OCI-LY7 (cell line): ENCODE measurements around the gene NR3C1. TPM values are rescaled to one million over a fixed set of nuclear protein-coding genes. Genes with fewer than 3 reads are reported as not detected.

ENCODE experiments used
- BruUV-seq: library from RNA; stranded (reverse); fragments of 400-500 nt; replicated peaks from 2 replicates; lab custom pipeline; 2021; lab: Mats Ljungman, UMichigan
- CTCF ChIA-PET: fragments of 300-600 bp; sonication (Branson Sonifier 250); formaldehyde crosslinking; loops from one replicate; lab custom pipeline; 2022; ENCODE audit warnings: antibody characterized with exemption; ENCODE audit not compliant: unreplicated experiment; lab: Charles Lee
- POLR2A ChIA-PET: fragments of 300-600 bp; sonication (Branson Sonifier 250); formaldehyde crosslinking; loops from one replicate; lab custom pipeline; 2022; ENCODE audit warnings: antibody characterized with exemption; lab: Charles Lee
- DNase-seq: peaks from one replicate; pipeline ENCODE4 v3.0.0-alpha.2; 2015; ENCODE audit warnings: low spot score
- H2AFZ ChIP-seq: fragments of 200-600 bp; sonication (generic), shearing (Covaris generic); 2 replicates; pipeline ENCODE4 v1.6.1; 2014; ENCODE audit warnings: mild to moderate bottlenecking, antibody characterized with exemption, low read length, moderate library complexity
- H3K27ac ChIP-seq: fragments of 200-600 bp; sonication (generic); 2 replicates; pipeline ENCODE4 v1.5.1; 2014; ENCODE audit warnings: mixed run types, low read depth, mild to moderate bottlenecking, moderate library complexity, low read length, inconsistent platforms; ENCODE audit not compliant: poor library complexity, severe bottlenecking
- H3K36me3 ChIP-seq: fragments of 200-600 bp; sonication (generic); 2 replicates; pipeline ENCODE4 v1.6.1; 2014; ENCODE audit warnings: mild to moderate bottlenecking, antibody characterized with exemption, low read length, moderate library complexity, mixed read lengths; ENCODE audit not compliant: insufficient read depth
- H3K4me1 ChIP-seq: fragments of 200-600 bp; sonication (generic); 2 replicates; pipeline ENCODE4 v1.5.1; 2014; ENCODE audit warnings: mild to moderate bottlenecking, low read length; ENCODE audit not compliant: insufficient read depth, poor library complexity, severe bottlenecking
- H3K4me2 ChIP-seq: fragments of 200-600 bp; sonication (generic); 2 replicates; pipeline ENCODE4 v1.6.1; 2014; ENCODE audit warnings: mild to moderate bottlenecking, low read length
- H3K4me3 ChIP-seq: fragments of 200-600 bp; sonication (generic); 2 replicates; pipeline ENCODE4 v1.5.1; 2014; ENCODE audit warnings: mild to moderate bottlenecking, low read depth, low read length; ENCODE audit not compliant: poor library complexity, severe bottlenecking
- H3K79me2 ChIP-seq: fragments of 200-600 bp; sonication (generic); 2 replicates; pipeline ENCODE4 v1.6.1; 2016; ENCODE audit warnings: low read depth, mild to moderate bottlenecking, low read length, moderate library complexity, mixed read lengths; ENCODE audit not compliant: insufficient read depth
- H3K9me2 ChIP-seq: fragments of 200-600 bp; sonication (generic); 2 replicates; pipeline ENCODE4 v1.6.1; 2016; ENCODE audit warnings: mild to moderate bottlenecking, low read length, mixed read lengths; ENCODE audit not compliant: insufficient read depth
- H3K9me3 ChIP-seq: fragments of 200-600 bp; sonication (generic); 2 replicates; pipeline ENCODE4 v1.6.1; 2014; ENCODE audit warnings: mild to moderate bottlenecking, mixed run types, low read length, mixed read lengths
- H4K20me1 ChIP-seq: fragments of 200-600 bp; sonication (generic); 2 replicates; pipeline ENCODE4 v1.6.1; 2014; ENCODE audit warnings: mild to moderate bottlenecking, antibody characterized with exemption, low read length, moderate library complexity, mixed read lengths; ENCODE audit not compliant: insufficient read depth
- CTCF ChIP-seq: fragments of 200-600 bp; sonication (generic); conservative IDR thresholded peaks from 2 replicates; pipeline ENCODE4 v1.5.1; 2014; ENCODE audit warnings: mild to moderate bottlenecking, antibody characterized with exemption, low read length, moderate library complexity, mixed read lengths
- EZH2phosphoT487 ChIP-seq: fragments of 200-600 bp; sonication (generic); IDR thresholded peaks from 2 replicates; pipeline ENCODE4 v1.6.1; 2018; ENCODE audit warnings: low read depth, borderline replicate concordance, mild to moderate bottlenecking, mixed run types, antibody characterized with exemption, low read length, moderate library complexity, mixed read lengths
- intact Hi-C: fragments of 100-400 bp; cut with micrococcal nuclease; formaldehyde crosslinking; loops from one replicate; pipeline ENCODE4 v1.10.0; 2022; ENCODE audit not compliant: unreplicated experiment
- total RNA-seq, 2 experiments: library from RNA; depleted of rRNA in 1 of 2; stranded (reverse); fragments of >200 nt in 1 of 2; shearing (Covaris generic) in 1 of 2; gene quantifications; 2 replicates each; pipeline ENCODE4 v1.2.3, GENCODE V29; 2014 to 2022

The NR3C1 gene
- total RNA-seq, 2 experiments from 2014 or later = 45.6 to 106 TPM

DNA sequence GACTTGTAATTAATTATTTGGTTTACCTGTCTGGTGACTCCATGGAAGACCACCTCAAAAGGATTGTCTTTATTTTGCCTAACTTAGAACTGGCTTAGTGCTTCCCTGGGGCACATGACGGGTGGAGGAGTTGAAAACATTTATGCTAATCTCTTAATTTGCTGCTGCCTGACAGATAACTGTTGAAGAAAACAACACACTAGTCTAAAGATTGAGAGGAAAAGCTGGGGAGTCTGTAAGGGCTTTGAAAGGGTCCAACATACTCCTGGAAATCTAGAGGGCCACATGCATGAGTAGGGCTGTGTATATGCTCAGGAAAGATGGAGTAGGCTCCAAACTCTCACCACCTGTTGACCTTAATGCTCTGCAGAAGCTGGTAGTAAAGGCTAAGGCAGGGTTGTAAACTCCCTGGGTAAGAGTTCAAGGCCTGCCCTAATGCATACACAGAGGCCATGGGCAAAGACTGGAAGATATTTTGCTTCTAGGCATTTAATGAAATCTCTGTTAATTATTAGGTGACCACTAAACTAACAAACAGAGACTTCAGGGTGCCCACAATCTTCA, 40.7 kb downstream of the NR3C1 start:
- Histone ChIP-seq H3K79me2 (peaks cover 99% of the 10 kb centered on the region), H2AFZ (no peak overlapping the region), H3K9me2 (no peaks in the 10 kb centered on the region), H3K27ac (no peak overlapping the region), H3K36me3 (peaks cover 47% of the 10 kb centered on the region), H3K4me2 (no peak overlapping the region), H3K4me3 (no peak overlapping the region), H4K20me1 (peaks cover 20% of the 10 kb centered on the region), H3K4me1 (peaks cover 27% of the 10 kb centered on the region), H3K9me3 (peaks cover 30% of the 10 kb centered on the region)
- intact Hi-C loops = no loop called here
- POLR2A ChIA-PET = interaction anchor here (1.0 kb wide), 1 partner anchor 19 kb away, joined by 7 read pairs; no protein-coding TSS in a partner anchor
- DNase-seq = no peak
- CTCF ChIA-PET = no interaction called here
- TF ChIP-seq CTCF (no peak), EZH2phosphoT487 (no peak)
- BruUV-seq = no TSS peak

DNA sequence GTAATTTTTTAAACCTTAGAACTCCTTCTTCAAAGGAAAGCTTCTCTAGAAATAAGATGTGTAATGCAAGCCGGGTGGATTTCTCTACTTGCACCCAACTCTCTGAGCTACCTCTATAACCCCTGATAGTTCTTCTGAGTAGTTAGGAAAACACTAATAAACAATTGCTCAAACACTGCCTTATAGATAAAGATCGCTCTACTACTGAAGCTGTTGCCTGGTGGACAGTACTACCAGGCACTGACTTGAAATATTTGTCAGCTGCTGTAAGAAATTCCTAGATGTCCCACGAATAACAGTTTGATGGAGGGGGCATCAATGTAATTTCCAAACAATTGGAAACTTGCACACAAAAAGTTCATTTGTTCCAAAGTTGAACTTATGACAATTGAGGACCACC, 42.0 kb downstream of the NR3C1 start:
- Histone ChIP-seq H3K9me2 (no peaks in the 10 kb centered on the region), H3K9me3 (peaks cover 25% of the 10 kb centered on the region; the same call in 1 of the 2 replicates), H2AFZ (no peak overlapping the region), H3K4me2 (peak overlapping the region; percentile 65), H4K20me1 (peaks cover 24% of the 10 kb centered on the region), H3K36me3 (peaks cover 39% of the 10 kb centered on the region), H3K79me2 (peaks cover 99% of the 10 kb centered on the region), H3K27ac (no peak overlapping the region), H3K4me3 (peak overlapping the region; percentile 33), H3K4me1 (peaks cover 27% of the 10 kb centered on the region)
- no TSS peak for BruUV-seq
- intact Hi-C loops = loop anchor here (1.0 kb wide), 1 partner anchor 32 kb away; no protein-coding TSS in a partner anchor
- ChIA-PET CTCF (no interaction called here), POLR2A (interaction anchor here (0.6 to 3.4 kb wide), 13 partner anchors 10 to 67 kb away, joined by 3 to 29 read pairs (median 4); no protein-coding TSS in a partner anchor)
- no peak for TF ChIP-seq CTCF
- no peak for DNase-seq

DNA sequence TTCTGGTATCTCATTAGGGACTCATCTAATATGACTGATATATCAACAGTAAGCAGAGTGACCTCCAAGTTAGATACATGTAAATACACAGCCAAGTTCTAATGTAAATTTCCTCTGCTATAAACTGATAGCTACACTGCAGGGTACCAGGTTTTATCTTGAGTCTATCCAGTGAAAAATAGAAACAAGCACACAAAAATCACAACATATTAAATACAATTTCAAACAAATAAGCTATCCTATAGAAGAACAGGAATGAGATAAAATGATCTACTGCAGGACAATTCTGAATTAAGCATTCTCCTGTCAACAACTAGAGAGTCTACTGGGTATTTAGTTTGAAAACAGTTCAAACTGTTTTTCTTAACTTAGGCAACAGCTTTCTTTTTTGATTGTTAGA, 42.7 kb downstream of the NR3C1 start:
- Histone ChIP-seq H3K4me2 (peak overlapping the region; percentile 65), H3K27ac (peak overlapping the region; percentile 35), H2AFZ (no peak overlapping the region), H3K36me3 (peaks cover 33% of the 10 kb centered on the region), H3K4me3 (peak overlapping the region; percentile 20), H3K9me3 (peaks cover 22% of the 10 kb centered on the region; the same call in 1 of the 2 replicates), H3K79me2 (peaks cover 99% of the 10 kb centered on the region), H4K20me1 (peaks cover 24% of the 10 kb centered on the region), H3K4me1 (peaks cover 27% of the 10 kb centered on the region), H3K9me2 (no peaks in the 10 kb centered on the region)
- no peak for TF ChIP-seq EZH2phosphoT487
- no peak for TF ChIP-seq CTCF
- ChIA-PET CTCF (no interaction called here), POLR2A (interaction anchor here (0.7 to 3.4 kb wide), 15 partner anchors 9 to 86 kb away, joined by 3 to 29 read pairs (median 3); no protein-coding TSS in a partner anchor)
- BruUV-seq = no TSS peak
- intact Hi-C loops = loop anchor here (1.0 kb wide), 1 partner anchor 33 kb away; no protein-coding TSS in a partner anchor
- no peak for DNase-seq
